Panc1 (cell line): ENCODE measurements around the gene COA8. TPM values are rescaled to one million over a fixed set of nuclear protein-coding genes. Genes with fewer than 3 reads are reported as not detected.

Experiments
- ATAC-seq: fragments of 200-7000 bp; cut with Tn5 transposase; 2 replicates; pipeline ENCODE4 v1.9.1; 2020; ENCODE audit warnings: mild to moderate bottlenecking, moderate library complexity
- Bru-seq: library from RNA; stranded (reverse); fragments of 400-500 nt; gene quantifications from one replicate; lab custom pipeline; 2021; lab: Mats Ljungman, UMichigan
- BruChase-seq, 2 experiments: library from RNA; stranded (reverse); fragments of 400-500 nt; gene quantifications; one replicate each; lab custom pipeline; 2021; lab: Mats Ljungman, UMichigan
- BruUV-seq: library from RNA; stranded (reverse); fragments of 400-500 nt; replicated peaks from 2 replicates; lab custom pipeline; 2021; lab: Mats Ljungman, UMichigan
- CTCF ChIA-PET: fragments of 300-600 bp; sonication (Branson Sonifier 250); formaldehyde crosslinking; loops from one replicate; lab custom pipeline; 2022; ENCODE audit warnings: antibody characterized with exemption; lab: Charles Lee
- POLR2A ChIA-PET: fragments of 300-600 bp; sonication (Branson Sonifier 250); formaldehyde crosslinking; loops from one replicate; lab custom pipeline; 2022; ENCODE audit warnings: antibody characterized with exemption; lab: Charles Lee
- DNase-seq: peaks from one replicate; pipeline ENCODE4 v3.0.0-alpha.2; 2010; ENCODE audit warnings: low read depth, low spot score
- H3K27ac ChIP-seq: 2 replicates; pipeline ENCODE4 v1.5.1; 2011; ENCODE audit warnings: mild to moderate bottlenecking, low read length, inconsistent platforms
- H3K27me3 ChIP-seq: fragments of 200-500 bp; sonication (Bioruptor generic); 2 replicates; pipeline ENCODE4 v1.6.0; 2014; ENCODE audit warnings: low read length, inconsistent platforms; ENCODE audit not compliant: control insufficient read depth, insufficient read depth
- H3K36me3 ChIP-seq: fragments of 200-500 bp; sonication (Bioruptor generic); 2 replicates; pipeline ENCODE4 v1.5.1; 2014; ENCODE audit warnings: inconsistent platforms, mild to moderate bottlenecking, low read length, moderate library complexity; ENCODE audit not compliant: control insufficient read depth, insufficient read depth
- H3K4me1 ChIP-seq: 2 replicates; pipeline ENCODE4 v1.5.1; 2011; ENCODE audit warnings: inconsistent platforms, mild to moderate bottlenecking, low read length, moderate library complexity; ENCODE audit not compliant: control insufficient read depth, insufficient read depth
- H3K4me3 ChIP-seq, 2 experiments: 2 replicates each; pipeline ENCODE4 v1.5.1; 2011 to 2012; ENCODE audit warnings: low read depth in 2 of 2, low read length in 2 of 2, mild to moderate bottlenecking in 2 of 2, inconsistent platforms in 1 of 2, moderate library complexity in 1 of 2
- H3K9me3 ChIP-seq: fragments of 200-500 bp; sonication (Bioruptor generic); 2 replicates; pipeline ENCODE4 v1.5.1; 2014; ENCODE audit warnings: low read depth, mild to moderate bottlenecking, inconsistent platforms, low read length, moderate library complexity; ENCODE audit not compliant: control insufficient read depth, insufficient read depth
- POLR2AphosphoS5 ChIP-seq: IDR thresholded peaks from 2 replicates; pipeline ENCODE4 v1.6.1; 2012; ENCODE audit warnings: mild to moderate bottlenecking, low read depth, low read length, moderate library complexity
- SIN3A ChIP-seq: IDR thresholded peaks from 2 replicates; pipeline ENCODE4 v1.6.1; 2012; ENCODE audit warnings: low read depth, mild to moderate bottlenecking, low read length, moderate library complexity, borderline replicate concordance; ENCODE audit not compliant: insufficient read depth
- TCF7L2 ChIP-seq: IDR thresholded peaks from 2 replicates; pipeline ENCODE4 v1.6.1; 2011; ENCODE audit warnings: mild to moderate bottlenecking, low read depth, low read length, inconsistent platforms
- in situ Hi-C: cut with HindIII; loops from 2 replicates; pipeline ENCODE4 v1.10.0; 2016; ENCODE audit warnings: low sequenced_read_pairs, low pct_unique_long_range_greater_than_20kb
- intact Hi-C: fragments of 100-400 bp; cut with micrococcal nuclease; formaldehyde crosslinking; loops from one replicate; pipeline ENCODE4 v1.10.0; 2022; ENCODE audit not compliant: unreplicated experiment
- long read RNA-seq: library from polyadenylated mRNA; unstranded; transcript quantifications from one replicate; pipeline ENCODE4 v2.0.0, GENCODE V29; 2021; ENCODE audit not compliant: unreplicated experiment
- polyA plus RNA-seq: library from polyadenylated mRNA; unstranded; fragments of >200 nt; gene quantifications from one replicate; pipeline ENCODE4 v1.2.1, GENCODE V29; 2012; ENCODE audit warnings: missing spikeins; ENCODE audit not compliant: insufficient read length
- total RNA-seq: library from RNA; stranded (reverse); gene quantifications from one replicate; pipeline ENCODE4 v1.2.1, GENCODE V29; 2021; ENCODE audit not compliant: unreplicated experiment
- TF ChIP-seq, protein P1 (sequence below), 2 experiments: IDR thresholded peaks; 2 replicates each; pipeline ENCODE4 v1.6.1; 2011 to 2012; ENCODE audit warnings: low read depth in 2 of 2, control low read depth in 1 of 2, low read length in 1 of 2, mild to moderate bottlenecking in 1 of 2, moderate library complexity in 1 of 2; ENCODE audit not compliant: insufficient read depth in 1 of 2
- TF ChIP-seq, protein P2 (sequence below): fragments of 450-650 bp; IDR thresholded peaks from 2 replicates; pipeline ENCODE4 v1.5.1; 2017; ENCODE audit warnings: mild to moderate bottlenecking

COA8 gene, protein sequence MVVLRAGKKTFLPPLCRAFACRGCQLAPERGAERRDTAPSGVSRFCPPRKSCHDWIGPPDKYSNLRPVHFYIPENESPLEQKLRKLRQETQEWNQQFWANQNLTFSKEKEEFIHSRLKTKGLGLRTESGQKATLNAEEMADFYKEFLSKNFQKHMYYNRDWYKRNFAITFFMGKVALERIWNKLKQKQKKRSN
- total RNA-seq (42.2 TPM), Bru-seq, nascent RNA (percentile 75 among the genes with signal in this experiment), BruChase-seq, experiment 1, labeled RNA remaining after a 2-hour chase (percentile 77 among the genes with signal in this experiment), BruChase-seq, experiment 2, labeled RNA remaining after a 6-hour chase (percentile 87 among the genes with signal in this experiment)
- polyA plus RNA-seq, result 34.1 TPM
- long read RNA-seq, transcript APOPT1-202 (3 exons, 575 nt), result minor isoform, 5 of 36 reads
- long read RNA-seq, transcript APOPT1-201 (5 exons, 2,523 nt), result major isoform, 20 of 36 reads
- long read RNA-seq, partial matches to known transcripts, result 0 of 36 reads
- long read RNA-seq, other reads (novel, unspliced or antisense), result 4 of 36 reads

DNA sequence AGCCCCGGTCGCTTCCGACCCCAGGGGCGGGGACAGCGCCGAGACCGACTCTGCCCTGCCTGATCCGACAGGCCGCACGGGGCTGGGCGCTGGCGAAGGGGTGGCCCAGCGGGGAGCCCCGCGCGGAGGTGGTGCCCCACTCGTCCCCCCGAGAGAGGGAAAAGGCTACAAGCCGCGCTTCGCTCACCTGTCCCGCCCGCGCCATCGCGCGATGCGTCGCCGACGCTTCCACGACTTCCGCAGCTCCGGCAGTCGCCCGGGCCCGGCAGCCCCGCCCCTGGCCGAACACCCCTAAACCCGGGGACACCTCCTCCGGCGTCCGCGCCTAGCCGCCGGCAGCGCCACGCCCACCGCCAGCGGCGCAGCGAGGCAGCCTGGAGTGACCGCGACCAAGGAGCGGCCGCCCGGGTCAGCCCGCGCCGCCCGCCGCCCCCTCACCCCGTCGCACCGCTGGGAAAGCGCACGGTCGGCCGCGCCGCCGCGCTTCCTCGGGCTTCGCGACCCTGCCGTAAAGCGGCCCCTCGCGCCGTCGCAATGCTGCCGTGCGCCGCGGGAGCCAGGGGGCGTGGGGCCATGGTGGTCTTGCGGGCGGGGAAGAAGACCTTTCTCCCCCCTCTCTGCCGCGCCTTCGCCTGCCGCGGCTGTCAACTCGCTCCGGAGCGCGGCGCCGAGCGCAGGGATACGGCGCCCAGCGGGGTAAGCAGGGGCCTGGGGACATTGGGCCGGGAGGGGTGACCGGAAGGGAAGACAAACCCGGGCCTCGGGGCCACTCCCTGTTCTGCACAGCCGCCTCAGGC is at the start of gene COA8, which contains the start of gene BAG5:
Gene COA8, plus strand, starts transcription at position 532 of the 797 bp plus-strand sequence. Its CDS starts 42 bp downstream, at position 574.
Gene BAG5, minus strand, starts transcription at position 229 of the 797 bp plus-strand sequence. CDS start 1,493 bp downstream, outside the sequence.
- TF ChIP-seq POLR2AphosphoS5 (peak; percentile 44), TCF7L2 (no peak), SIN3A (peak; percentile 58; the same call in 1 of the 2 replicates)
- TF ChIP-seq, protein P1, sequence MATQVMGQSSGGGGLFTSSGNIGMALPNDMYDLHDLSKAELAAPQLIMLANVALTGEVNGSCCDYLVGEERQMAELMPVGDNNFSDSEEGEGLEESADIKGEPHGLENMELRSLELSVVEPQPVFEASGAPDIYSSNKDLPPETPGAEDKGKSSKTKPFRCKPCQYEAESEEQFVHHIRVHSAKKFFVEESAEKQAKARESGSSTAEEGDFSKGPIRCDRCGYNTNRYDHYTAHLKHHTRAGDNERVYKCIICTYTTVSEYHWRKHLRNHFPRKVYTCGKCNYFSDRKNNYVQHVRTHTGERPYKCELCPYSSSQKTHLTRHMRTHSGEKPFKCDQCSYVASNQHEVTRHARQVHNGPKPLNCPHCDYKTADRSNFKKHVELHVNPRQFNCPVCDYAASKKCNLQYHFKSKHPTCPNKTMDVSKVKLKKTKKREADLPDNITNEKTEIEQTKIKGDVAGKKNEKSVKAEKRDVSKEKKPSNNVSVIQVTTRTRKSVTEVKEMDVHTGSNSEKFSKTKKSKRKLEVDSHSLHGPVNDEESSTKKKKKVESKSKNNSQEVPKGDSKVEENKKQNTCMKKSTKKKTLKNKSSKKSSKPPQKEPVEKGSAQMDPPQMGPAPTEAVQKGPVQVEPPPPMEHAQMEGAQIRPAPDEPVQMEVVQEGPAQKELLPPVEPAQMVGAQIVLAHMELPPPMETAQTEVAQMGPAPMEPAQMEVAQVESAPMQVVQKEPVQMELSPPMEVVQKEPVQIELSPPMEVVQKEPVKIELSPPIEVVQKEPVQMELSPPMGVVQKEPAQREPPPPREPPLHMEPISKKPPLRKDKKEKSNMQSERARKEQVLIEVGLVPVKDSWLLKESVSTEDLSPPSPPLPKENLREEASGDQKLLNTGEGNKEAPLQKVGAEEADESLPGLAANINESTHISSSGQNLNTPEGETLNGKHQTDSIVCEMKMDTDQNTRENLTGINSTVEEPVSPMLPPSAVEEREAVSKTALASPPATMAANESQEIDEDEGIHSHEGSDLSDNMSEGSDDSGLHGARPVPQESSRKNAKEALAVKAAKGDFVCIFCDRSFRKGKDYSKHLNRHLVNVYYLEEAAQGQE (IDR thresholded peaks at IDR 0.05; ENCODE audit: insufficient read depth in 1 of 2, low read depth in 2 of 2, low read length in 1 of 2), result no peak
- TF ChIP-seq, protein P2, sequence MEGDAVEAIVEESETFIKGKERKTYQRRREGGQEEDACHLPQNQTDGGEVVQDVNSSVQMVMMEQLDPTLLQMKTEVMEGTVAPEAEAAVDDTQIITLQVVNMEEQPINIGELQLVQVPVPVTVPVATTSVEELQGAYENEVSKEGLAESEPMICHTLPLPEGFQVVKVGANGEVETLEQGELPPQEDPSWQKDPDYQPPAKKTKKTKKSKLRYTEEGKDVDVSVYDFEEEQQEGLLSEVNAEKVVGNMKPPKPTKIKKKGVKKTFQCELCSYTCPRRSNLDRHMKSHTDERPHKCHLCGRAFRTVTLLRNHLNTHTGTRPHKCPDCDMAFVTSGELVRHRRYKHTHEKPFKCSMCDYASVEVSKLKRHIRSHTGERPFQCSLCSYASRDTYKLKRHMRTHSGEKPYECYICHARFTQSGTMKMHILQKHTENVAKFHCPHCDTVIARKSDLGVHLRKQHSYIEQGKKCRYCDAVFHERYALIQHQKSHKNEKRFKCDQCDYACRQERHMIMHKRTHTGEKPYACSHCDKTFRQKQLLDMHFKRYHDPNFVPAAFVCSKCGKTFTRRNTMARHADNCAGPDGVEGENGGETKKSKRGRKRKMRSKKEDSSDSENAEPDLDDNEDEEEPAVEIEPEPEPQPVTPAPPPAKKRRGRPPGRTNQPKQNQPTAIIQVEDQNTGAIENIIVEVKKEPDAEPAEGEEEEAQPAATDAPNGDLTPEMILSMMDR, result no peak
- POLR2A ChIA-PET, result interaction anchor here (0.6 kb wide), 1 partner anchor 12 kb away, joined by 3 read pairs; no protein-coding TSS in a partner anchor
- intact Hi-C loops, result no loop called here
- BruUV-seq, result no TSS peak
- Histone ChIP-seq H3K9me3 (no peaks in the 10 kb centered on the region), H3K27me3 (no peaks in the 10 kb centered on the region), H3K4me3 (peak within 1 kb of the TSS; percentile 89 to 97), H3K4me1 (peaks cover 34% of the 10 kb centered on the region), H3K27ac (peak within 1 kb of the TSS; percentile 86), H3K36me3 (peaks cover 25% of the 10 kb centered on the region)
- in situ Hi-C loops, result no loop called here
- ATAC-seq, result peak; percentile 90
- DNase-seq, result no peak
- CTCF ChIA-PET, result no interaction called here

DNA sequence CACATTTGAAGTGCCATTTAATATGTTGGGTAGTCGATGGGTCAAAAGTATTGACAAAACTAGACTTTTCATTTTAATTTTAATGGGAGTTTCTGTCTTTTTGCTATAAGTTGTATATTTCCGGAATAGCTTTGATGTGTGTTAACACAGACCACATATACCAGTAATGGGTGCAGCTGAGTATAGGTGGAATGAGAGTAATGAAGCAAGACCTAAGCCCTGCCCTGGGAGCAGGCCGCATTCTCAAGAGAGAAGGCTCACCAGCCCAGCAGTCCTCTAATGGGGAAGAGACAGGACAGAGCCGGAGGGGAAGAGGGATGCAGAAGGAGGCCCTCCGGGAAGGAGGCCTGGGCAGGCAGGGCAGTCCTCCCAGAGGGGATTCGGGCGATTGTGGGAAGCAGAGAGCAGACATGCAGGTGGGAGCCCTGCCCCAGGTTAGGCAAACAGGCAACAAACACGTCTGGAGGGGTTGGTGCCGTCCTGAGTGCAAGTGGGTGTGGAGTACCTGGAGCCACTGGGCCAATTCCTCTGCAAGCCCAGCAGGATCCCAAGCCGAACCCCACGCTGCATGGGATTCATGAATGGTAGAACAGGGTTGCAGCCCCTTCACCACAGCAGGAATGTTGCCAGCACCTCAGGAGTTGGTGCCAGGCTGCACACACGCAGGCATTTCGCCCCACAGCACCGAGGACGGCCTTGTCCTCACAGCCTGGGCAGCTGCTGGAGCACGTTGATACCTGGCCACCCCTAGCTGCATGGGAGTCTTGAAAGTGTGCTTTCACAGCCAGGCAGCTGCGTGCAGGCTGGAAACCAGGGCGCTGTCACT is 48.0 kb upstream of the COA8 start:
- POLR2A ChIA-PET, result no interaction called here
- DNase-seq (no peak), ATAC-seq (no peak)
- H3K27ac ChIP-seq, result no peak overlapping the region
- no peaks in the 10 kb centered on the region for H3K36me3 ChIP-seq
- H3K4me1 ChIP-seq, result peaks cover 28% of the 10 kb centered on the region
- in situ Hi-C loops, result no loop called here
- H3K9me3 ChIP-seq, result no peaks in the 10 kb centered on the region
- no peaks in the 10 kb centered on the region for H3K27me3 ChIP-seq
- H3K4me3 ChIP-seq, result no peak overlapping the region
- no TSS peak for BruUV-seq
- CTCF ChIA-PET, result no interaction called here
- TF ChIP-seq, protein P1 (IDR thresholded peaks at IDR 0.05; ENCODE audit: insufficient read depth in 1 of 2, low read depth in 2 of 2, low read length in 1 of 2), result no peak
- TF ChIP-seq, protein P2, result no peak
- TF ChIP-seq POLR2AphosphoS5, result no peak
- no peak for TF ChIP-seq SIN3A
- TF ChIP-seq TCF7L2, result no peak
- intact Hi-C loops, result no loop called here
